ENCODE measurements around the gene DENND2D. TPM values are rescaled to one million over a fixed set of nuclear protein-coding genes. Genes with fewer than 3 reads are reported as not detected.

DENND2D gene
- total and polyA plus RNA-seq, 12 donors = 37.0 to 62.9 (median 42.7) TPM

DNA sequence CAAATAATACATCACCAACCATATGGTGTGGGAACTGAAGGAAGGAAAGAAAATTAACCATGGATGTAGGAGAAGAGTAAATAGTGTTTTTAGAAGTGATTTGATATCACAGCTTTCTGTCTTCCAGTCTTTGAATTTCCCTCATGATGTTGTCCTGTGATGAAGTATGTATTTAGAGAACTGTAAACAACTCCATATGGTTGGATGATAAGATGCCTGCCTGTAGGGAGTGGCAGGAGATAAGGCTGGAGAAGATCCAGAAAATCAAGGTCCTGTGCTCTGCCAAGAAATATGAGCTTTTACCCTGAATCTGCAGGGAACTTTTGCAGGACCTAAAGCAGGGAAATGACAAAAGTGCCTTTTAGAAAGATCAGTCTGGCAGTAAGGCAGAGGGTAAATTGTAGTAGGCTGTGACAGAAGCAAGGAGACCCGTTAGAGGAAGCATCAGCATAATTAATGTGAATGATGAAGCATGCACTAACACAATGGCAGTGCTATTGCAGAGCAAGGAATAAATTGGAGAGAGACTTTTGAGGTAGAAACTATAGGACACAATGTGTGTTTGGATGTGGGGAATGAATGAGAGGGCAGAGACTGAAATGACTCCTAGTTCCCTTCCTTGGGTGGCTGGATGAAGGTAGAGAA is 38.5 kb downstream of the DENND2D start:
- Histone ChIP-seq H3K9me3 (replicated peaks in 1 of 3) (no peaks in the 10 kb centered on the region), H3K27ac (no peak overlapping the region), H3K36me3 (replicated peaks in 1 of 2) (peaks cover 0 to 10% of the 10 kb centered on the region in 2 donors), H3K4me1 (replicated peaks in 1 of 2) (peaks cover 10 to 11% of the 10 kb centered on the region in 2 donors), H3K4me3 (no peak overlapping the region), H3K27me3 (no peaks in the 10 kb centered on the region)
- intact Hi-C loops (cut with DNase I) = no loop called here
- TF ChIP-seq CTCF (IDR thresholded peaks at IDR 0.05) (no peak), POLR2A (IDR thresholded peaks at IDR 0.05) (no peak)
- 13 to 27% (median 21%) methylated on average over 1 of the region's 1 CpG for WGBS, 4 donors
- DNase-seq = peak in 2 of 7 donors; percentile 20 to 22

DNA sequence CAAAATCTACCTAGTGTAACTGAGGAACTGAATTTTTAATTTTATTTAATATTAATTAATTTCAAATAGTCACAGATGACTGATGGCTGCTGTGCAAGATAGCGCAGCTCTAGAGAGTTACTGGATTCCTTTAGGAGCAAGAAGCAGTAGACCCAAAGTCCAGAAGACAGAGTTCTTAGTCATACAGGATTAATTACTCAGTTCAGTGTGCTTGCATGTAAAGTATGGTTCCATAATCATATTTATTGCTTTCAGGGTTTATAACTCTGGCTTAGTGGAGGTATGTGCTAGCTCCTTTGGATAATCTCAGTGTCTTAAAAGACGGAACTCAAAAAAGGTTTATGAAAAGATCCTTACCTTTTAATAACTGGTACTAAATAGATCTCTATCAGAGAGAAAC is 43.0 kb downstream of the DENND2D start:
- Histone ChIP-seq H3K4me3 (no peak overlapping the region), H3K4me1 (replicated peaks in 1 of 2) (peaks cover 6 to 7% of the 10 kb centered on the region in 2 donors), H3K36me3 (replicated peaks in 1 of 2) (peaks cover 0 to 22% of the 10 kb centered on the region in 2 donors), H3K9me3 (replicated peaks in 1 of 3) (no peaks in the 10 kb centered on the region), H3K27ac (no peak overlapping the region), H3K27me3 (no peaks in the 10 kb centered on the region)
- intact Hi-C loops (cut with DNase I) = no loop called here
- no peak for DNase-seq
- no peak for TF ChIP-seq POLR2A (IDR thresholded peaks at IDR 0.05)
- TF ChIP-seq CTCF (IDR thresholded peaks at IDR 0.05) = no peak
- 97 to 100% (median 98%) methylated on average over 2 of the region's 2 CpGs for WGBS, 4 donors

- no peaks in the 10 kb centered on the region for H3K27me3 ChIP-seq
- no peak overlapping the region for H3K27ac ChIP-seq
- intact Hi-C loops (cut with DNase I) = no loop called here
- no peak overlapping the region for H3K4me3 ChIP-seq
- H3K36me3 ChIP-seq (replicated peaks in 1 of 2) = peaks cover 0 to 30% of the 10 kb centered on the region in 2 donors
- H3K4me1 ChIP-seq (replicated peaks in 1 of 2) = peaks cover 7 to 26% of the 10 kb centered on the region in 2 donors
- 95 to 98% (median 97%) methylated on average over 5 of the region's 5 CpGs for WGBS, 4 donors
- no peaks in the 10 kb centered on the region for H3K9me3 ChIP-seq (replicated peaks in 1 of 3)
- no peak for DNase-seq
- TF ChIP-seq POLR2A (IDR thresholded peaks at IDR 0.05) (no peak), CTCF (IDR thresholded peaks at IDR 0.05) (no peak)
Measured at GRCh38 chr1:111154021-111154999, 46.1 kb downstream of the DENND2D start.

DNA sequence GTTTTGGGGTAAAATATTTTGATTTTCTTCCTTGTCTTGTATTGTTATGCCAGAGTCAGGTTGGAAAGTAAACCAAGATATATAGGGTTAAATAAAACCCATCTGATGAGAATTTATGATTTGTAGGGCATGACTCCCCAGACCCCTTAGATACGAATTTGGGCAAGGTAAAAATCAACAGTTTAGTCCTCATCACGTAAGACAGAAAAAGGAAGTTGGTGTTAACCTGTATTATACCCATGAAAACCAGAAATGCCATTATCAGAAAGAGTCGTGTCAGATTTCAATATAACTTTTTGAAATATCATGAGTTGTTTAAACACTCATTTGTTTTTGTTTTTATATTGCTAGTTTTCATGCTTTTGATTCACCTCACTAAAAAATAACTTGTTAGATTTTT is 48.6 kb downstream of the DENND2D start:
- intact Hi-C loops (cut with DNase I) = no loop called here
- H3K36me3 ChIP-seq (replicated peaks in 1 of 2) = peaks cover 0 to 45% of the 10 kb centered on the region in 2 donors
- TF ChIP-seq POLR2A (IDR thresholded peaks at IDR 0.05) (no peak), CTCF (IDR thresholded peaks at IDR 0.05) (no peak)
- H3K4me1 ChIP-seq (replicated peaks in 1 of 2) = peaks cover 7 to 44% of the 10 kb centered on the region in 2 donors
- no peak overlapping the region for H3K4me3 ChIP-seq
- 59 to 63% (median 61%) methylated on average over 3 of the region's 3 CpGs for WGBS, 4 donors
- DNase-seq = no peak
- H3K27ac ChIP-seq = no peak overlapping the region
- no peaks in the 10 kb centered on the region for H3K9me3 ChIP-seq (replicated peaks in 1 of 3)
- no peaks in the 10 kb centered on the region for H3K27me3 ChIP-seq
